Measurements from ENCODE around the gene UPP1. TPM values are rescaled to one million over a fixed set of nuclear protein-coding genes. Genes with fewer than 3 reads are reported as not detected.

UPP1 gene
- total RNA-seq, 6 experiments from 2014 or later = 7.3 to 19.8 (median 13.1) TPM

DNA sequence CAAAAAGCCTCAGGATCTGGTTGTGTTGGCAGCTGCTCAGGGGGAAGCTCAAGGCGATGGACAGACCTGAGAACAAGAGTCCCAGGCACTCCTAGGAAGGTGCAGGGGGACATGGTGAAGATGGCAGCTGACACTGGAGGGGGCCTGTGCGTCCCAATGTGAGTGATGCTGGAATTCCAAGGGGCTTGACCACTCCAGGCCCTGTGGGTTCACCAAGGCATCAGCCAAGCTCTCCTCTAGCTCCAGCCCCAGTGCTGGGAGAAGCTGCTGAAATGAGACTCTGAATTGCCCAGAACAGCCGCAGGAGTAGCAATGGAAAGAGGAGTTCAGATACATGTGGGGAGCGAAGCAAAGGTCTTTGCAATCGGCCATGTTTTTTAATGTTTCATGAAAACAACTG is 16.0 kb downstream of the UPP1 start:
- intact Hi-C loops (cut with DNase I) = loop anchor here (5.0 to 10.0 kb wide), 3 partner anchors 100 to 158 kb away; partner anchors contain the start of gene PKD1L1 (in 1 of the 2)
- H3K27ac ChIP-seq = no peak overlapping the region
- no peaks in the 10 kb centered on the region for H3K9me3 ChIP-seq
- ATAC-seq (no peak), DNase-seq (no peak)
- H3K4me1 ChIP-seq = no peaks in the 10 kb centered on the region
- no peaks in the 10 kb centered on the region for H3K27me3 ChIP-seq
- 100% methylated on average over 4 of the region's 5 CpGs for WGBS (ENCODE audit: insufficient coverage, low coverage, low lambda C conversion rate, missing lambda C conversion rate)
- TF ChIP-seq POLR2A (IDR thresholded peaks at IDR 0.05) (no peak), CTCF (IDR thresholded peaks at IDR 0.05) (no peak)
- peaks cover 0 to 76% (median 9%) of the 10 kb centered on the region in 4 donors for H3K36me3 ChIP-seq
- no peak overlapping the region for H3K4me3 ChIP-seq

GRCh38 chr7:48106906-48107659 is 18.0 kb downstream of the UPP1 start:
- no peak overlapping the region for H3K27ac ChIP-seq
- peaks cover 0 to 14% (median 6%) of the 10 kb centered on the region in 4 donors for H3K4me1 ChIP-seq
- WGBS (ENCODE audit: insufficient coverage, low coverage, low lambda C conversion rate, missing lambda C conversion rate) = 97% methylated on average over 13 of the region's 29 CpGs
- DNase-seq (no peak), ATAC-seq (no peak)
- H3K27me3 ChIP-seq = no peaks in the 10 kb centered on the region
- peaks cover 0 to 58% (median 9%) of the 10 kb centered on the region in 4 donors for H3K36me3 ChIP-seq
- intact Hi-C loops (cut with DNase I) = loop anchor here (5.0 to 10.0 kb wide), 3 partner anchors 102 to 160 kb away; partner anchors contain the start of gene PKD1L1 (in 1 of the 2)
- TF ChIP-seq CTCF (IDR thresholded peaks at IDR 0.05) (no peak), POLR2A (IDR thresholded peaks at IDR 0.05) (no peak)
- H3K4me3 ChIP-seq = no peak overlapping the region
- no peaks in the 10 kb centered on the region for H3K9me3 ChIP-seq

GRCh38 chr7:48107926-48108472 is 18.9 kb downstream of the UPP1 start:
- Histone ChIP-seq H3K4me3 (no peak overlapping the region), H3K9me3 (no peaks in the 10 kb centered on the region), H3K27ac (no peak overlapping the region), H3K27me3 (no peaks in the 10 kb centered on the region), H3K4me1 (peaks cover 0 to 14% (median 6%) of the 10 kb centered on the region in 4 donors), H3K36me3 (peaks cover 0 to 49% (median 9%) of the 10 kb centered on the region in 4 donors)
- ATAC-seq = no peak
- DNase-seq = peak in 1 of 3 donors; percentile 43
- 87% methylated on average over 6 of the region's 18 CpGs for WGBS (ENCODE audit: insufficient coverage, low coverage, low lambda C conversion rate, missing lambda C conversion rate)
- intact Hi-C loops (cut with DNase I) = loop anchor here (5.0 to 10.0 kb wide), 3 partner anchors 103 to 161 kb away; partner anchors contain the start of gene PKD1L1 (in 1 of the 2)
- TF ChIP-seq POLR2A (IDR thresholded peaks at IDR 0.05) (no peak), CTCF (IDR thresholded peaks at IDR 0.05) (no peak)

- intact Hi-C loops (cut with DNase I) = loop anchor here (5.0 to 10.0 kb wide), 3 partner anchors 104 to 162 kb away; partner anchors contain the start of gene PKD1L1 (in 1 of the 2)
- 79% methylated on average over 3 of the region's 5 CpGs for WGBS (ENCODE audit: insufficient coverage, low coverage, low lambda C conversion rate, missing lambda C conversion rate)
- Histone ChIP-seq H3K4me3 (no peak overlapping the region), H3K9me3 (no peaks in the 10 kb centered on the region), H3K27ac (no peak overlapping the region), H3K36me3 (peaks cover 0 to 37% (median 4%) of the 10 kb centered on the region in 4 donors), H3K27me3 (no peaks in the 10 kb centered on the region), H3K4me1 (peaks cover 0 to 14% (median 6%) of the 10 kb centered on the region in 4 donors)
- no peak for DNase-seq
- TF ChIP-seq CTCF (IDR thresholded peaks at IDR 0.05) (no peak), POLR2A (IDR thresholded peaks at IDR 0.05) (no peak)
- ATAC-seq = no peak
Observed at GRCh38 chr7:48108959-48109847, 20.1 kb downstream of the UPP1 start.

All from right lobe of liver (tissue), 6 donors.